CD14-positive monocyte (primary cell): ENCODE data around the gene ADK. TPM values are rescaled to one million over a fixed set of nuclear protein-coding genes. Genes with fewer than 3 reads are reported as not detected.

Experiments
- DNase-seq, 3 donors: peaks; one replicate each; pipeline ENCODE4 v3.0.0-alpha.2; 2011 to 2022
- H2AFZ ChIP-seq: 2 replicates; pipeline ENCODE4 v1.6.0; 2012; ENCODE audit warnings: mild to moderate bottlenecking, low read depth, low read length, inconsistent platforms; ENCODE audit not compliant: insufficient read depth, poor library complexity, severe bottlenecking
- H3K27ac ChIP-seq, 2 donors: 1 replicate in 1 of 2; 2 replicates in 1 of 2; pipeline ENCODE4 v1.5.1; 2012 to 2013; ENCODE audit warnings: low read length in 2 of 2, control low read depth in 1 of 2, inconsistent platforms in 1 of 2, low read depth in 1 of 2, mild to moderate bottlenecking in 1 of 2
- H3K27me3 ChIP-seq, 2 donors: one replicate each; pipeline versions ENCODE4 v1.6.0 to v1.6.1; 2011 to 2013; ENCODE audit warnings: low read length in 2 of 2; ENCODE audit not compliant: control insufficient read depth in 2 of 2, insufficient read depth in 2 of 2
- H3K36me3 ChIP-seq, 2 donors: replicated peaks in 1 of 2; 1 replicate in 1 of 2; 2 replicates in 1 of 2; pipeline versions ENCODE4 v1.5.1 to v1.6.1; 2012 to 2013; ENCODE audit warnings: low read length in 2 of 2, control low read depth in 1 of 2, inconsistent platforms in 1 of 2, mild to moderate bottlenecking in 1 of 2; ENCODE audit not compliant: insufficient read depth in 2 of 2, control insufficient read depth in 1 of 2
- H3K4me1 ChIP-seq, 2 donors: 1 replicate in 1 of 2; 2 replicates in 1 of 2; pipeline versions ENCODE4 v1.5.1 to v1.6.1; 2012 to 2013; ENCODE audit warnings: low read length in 2 of 2, control low read depth in 1 of 2, inconsistent platforms in 1 of 2, mild to moderate bottlenecking in 1 of 2, moderate library complexity in 1 of 2; ENCODE audit not compliant: insufficient read depth in 2 of 2, control insufficient read depth in 1 of 2
- H3K4me2 ChIP-seq: replicated peaks from 2 replicates; pipeline ENCODE3; 2012; ENCODE audit warnings: low read length, moderate library complexity, mild to moderate bottlenecking; ENCODE audit not compliant: poor library complexity, severe bottlenecking; ENCODE audit errors: extremely low read depth
- H3K4me3 ChIP-seq, 3 experiments: fragments of 200-600 bp in 1 of 3; sonication (generic) in 1 of 3; replicated peaks in 1 of 3; 1 replicate in 2 of 3; 2 replicates in 1 of 3; pipeline ENCODE4 v1.5.1; 2011 to 2013; ENCODE audit warnings: low read length in 3 of 3, mild to moderate bottlenecking in 3 of 3, control low read depth in 2 of 3, low read depth in 2 of 3, inconsistent platforms in 1 of 3, moderate library complexity in 1 of 3
- H3K79me2 ChIP-seq: 2 replicates; pipeline ENCODE4 v1.6.0; 2012; ENCODE audit warnings: mild to moderate bottlenecking, control low read depth, inconsistent platforms, low read length, moderate library complexity; ENCODE audit not compliant: insufficient read depth
- H3K9ac ChIP-seq: 2 replicates; pipeline ENCODE4 v1.6.0; 2017; ENCODE audit warnings: low read length, mild to moderate bottlenecking; ENCODE audit not compliant: insufficient read depth, poor library complexity, severe bottlenecking
- H3K9me3 ChIP-seq, 2 donors: replicated peaks in 1 of 2; 1 replicate in 1 of 2; 2 replicates in 1 of 2; pipeline versions ENCODE4 v1.5.1 to v1.6.1; 2012 to 2013; ENCODE audit warnings: low read length in 2 of 2, control low read depth in 1 of 2; ENCODE audit not compliant: control insufficient read depth in 1 of 2, insufficient read depth in 1 of 2
- H4K20me1 ChIP-seq: 2 replicates; pipeline ENCODE4 v1.6.0; 2012; ENCODE audit warnings: mild to moderate bottlenecking, low read length, control low read depth, moderate library complexity; ENCODE audit not compliant: insufficient read depth
- H3K27ac Mint-ChIP-seq, 7 donors: one replicate each; pipeline ENCODE4 v1.8.0; 2020; ENCODE audit warnings: mild to moderate bottlenecking in 7 of 7, mixed read lengths in 7 of 7, moderate library complexity in 6 of 7, inconsistent platforms in 2 of 7
- H3K27me3 Mint-ChIP-seq, 3 donors: one replicate each; pipeline ENCODE4 v1.8.0; 2021 to 2022; ENCODE audit warnings: low read depth in 3 of 3, mild to moderate bottlenecking in 3 of 3, mixed read lengths in 3 of 3, moderate library complexity in 3 of 3, inconsistent platforms in 1 of 3
- H3K36me3 Mint-ChIP-seq, 2 donors: one replicate each; pipeline ENCODE4 v1.8.0; 2020; ENCODE audit warnings: mixed read lengths in 2 of 2, inconsistent platforms in 1 of 2, mild to moderate bottlenecking in 1 of 2
- H3K4me1 Mint-ChIP-seq: one replicate; pipeline ENCODE4 v1.8.0; 2020; ENCODE audit warnings: mild to moderate bottlenecking, mixed read lengths
- H3K4me3 Mint-ChIP-seq, 2 donors: one replicate each; pipeline ENCODE4 v1.8.0; 2020; ENCODE audit warnings: mild to moderate bottlenecking in 2 of 2, mixed read lengths in 2 of 2, moderate library complexity in 1 of 2
- H3K9me3 Mint-ChIP-seq, 7 donors: one replicate each; pipeline ENCODE4 v1.8.0; 2020 to 2022; ENCODE audit warnings: mixed read lengths in 7 of 7, mild to moderate bottlenecking in 6 of 7, moderate library complexity in 6 of 7, inconsistent platforms in 2 of 7
- WGBS: methylation state at CpG from one replicate; pipeline ENCODE4 v1.1.5; 2013; ENCODE audit warnings: missing lambda C conversion rate; ENCODE audit not compliant: insufficient coverage; 5-methylcytosine and 5-hydroxymethylcytosine counted together
- intact Hi-C, 2 donors: fragments of 100-400 bp; cut with micrococcal nuclease; formaldehyde crosslinking; loops; one replicate each; pipeline versions ENCODE4 v1.15.0 to v1.15.1; 2023
- polyA plus RNA-seq, 3 donors: library from polyadenylated mRNA; depleted of rRNA in 1 of 3; unstranded in 2 of 3; stranded (reverse) in 1 of 3; fragments of 300-500 nt in 2 of 3; fragments of >200 nt in 1 of 3; fragmentation: Illumina TruSeq in 2 of 3; gene quantifications; 1 replicate in 2 of 3; 2 replicates in 1 of 3; pipeline ENCODE4 v1.2.3, GENCODE V29; 2012 to 2021
- TF ChIP-seq, protein P1 (sequence below): fragments of 200-600 bp; IDR thresholded peaks from one replicate; pipeline ENCODE4 v1.8.0; 2022; ENCODE audit warnings: antibody characterized with exemption, mild to moderate bottlenecking

The ADK gene
- polyA plus RNA-seq, 3 donors: 6.4 to 38.2 (median 35.7) TPM

DNA sequence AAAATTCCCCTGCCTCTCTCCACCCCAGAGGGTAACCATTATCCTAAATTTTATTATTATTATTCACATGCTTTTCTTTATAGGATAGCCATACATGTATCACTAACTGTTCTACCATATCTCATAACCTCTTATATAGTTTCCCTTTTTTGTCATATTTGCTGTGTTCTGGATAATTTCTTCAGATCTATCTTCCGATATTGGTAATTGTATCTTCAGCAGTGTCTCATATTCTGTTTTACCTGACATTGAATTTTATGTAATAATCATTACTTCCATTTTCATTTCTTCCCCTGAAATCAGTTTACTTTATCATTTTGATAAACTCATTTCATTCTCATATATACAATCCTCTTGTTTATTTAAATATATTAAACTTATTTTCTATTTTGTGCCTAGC, 273.5 kb downstream of the ADK start:
- Mint-ChIP-seq H3K27me3 (peaks cover 0 to 2% (median 0%) of the 10 kb centered on the region in 3 donors), H3K9me3 (peaks cover 0 to 6% (median 5%) of the 10 kb centered on the region in 7 donors), H3K27ac (no peak overlapping the region), H3K4me3 (no peak overlapping the region), H3K4me1 (peaks cover 6% of the 10 kb centered on the region), H3K36me3 (peaks cover 14 to 20% of the 10 kb centered on the region in 2 donors)
- H3K27ac ChIP-seq: no peak overlapping the region
- H3K79me2 ChIP-seq: no peaks in the 10 kb centered on the region
- H3K9ac ChIP-seq: no peak overlapping the region
- H2AFZ ChIP-seq: no peak overlapping the region
- DNase-seq: no peak
- intact Hi-C loops: no loop called here
- no peak overlapping the region for H3K4me2 ChIP-seq
- H4K20me1 ChIP-seq: no peaks in the 10 kb centered on the region
- no peaks in the 10 kb centered on the region for H3K4me1 ChIP-seq
- no peaks in the 10 kb centered on the region for H3K36me3 ChIP-seq
- no peak overlapping the region for H3K4me3 ChIP-seq
- TF ChIP-seq, protein P1, sequence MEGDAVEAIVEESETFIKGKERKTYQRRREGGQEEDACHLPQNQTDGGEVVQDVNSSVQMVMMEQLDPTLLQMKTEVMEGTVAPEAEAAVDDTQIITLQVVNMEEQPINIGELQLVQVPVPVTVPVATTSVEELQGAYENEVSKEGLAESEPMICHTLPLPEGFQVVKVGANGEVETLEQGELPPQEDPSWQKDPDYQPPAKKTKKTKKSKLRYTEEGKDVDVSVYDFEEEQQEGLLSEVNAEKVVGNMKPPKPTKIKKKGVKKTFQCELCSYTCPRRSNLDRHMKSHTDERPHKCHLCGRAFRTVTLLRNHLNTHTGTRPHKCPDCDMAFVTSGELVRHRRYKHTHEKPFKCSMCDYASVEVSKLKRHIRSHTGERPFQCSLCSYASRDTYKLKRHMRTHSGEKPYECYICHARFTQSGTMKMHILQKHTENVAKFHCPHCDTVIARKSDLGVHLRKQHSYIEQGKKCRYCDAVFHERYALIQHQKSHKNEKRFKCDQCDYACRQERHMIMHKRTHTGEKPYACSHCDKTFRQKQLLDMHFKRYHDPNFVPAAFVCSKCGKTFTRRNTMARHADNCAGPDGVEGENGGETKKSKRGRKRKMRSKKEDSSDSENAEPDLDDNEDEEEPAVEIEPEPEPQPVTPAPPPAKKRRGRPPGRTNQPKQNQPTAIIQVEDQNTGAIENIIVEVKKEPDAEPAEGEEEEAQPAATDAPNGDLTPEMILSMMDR: no peak
- H3K27me3 ChIP-seq: no peaks in the 10 kb centered on the region
- WGBS: no CpG with 5 or more reads among the region's 1 CpG
- no peaks in the 10 kb centered on the region for H3K9me3 ChIP-seq

DNA sequence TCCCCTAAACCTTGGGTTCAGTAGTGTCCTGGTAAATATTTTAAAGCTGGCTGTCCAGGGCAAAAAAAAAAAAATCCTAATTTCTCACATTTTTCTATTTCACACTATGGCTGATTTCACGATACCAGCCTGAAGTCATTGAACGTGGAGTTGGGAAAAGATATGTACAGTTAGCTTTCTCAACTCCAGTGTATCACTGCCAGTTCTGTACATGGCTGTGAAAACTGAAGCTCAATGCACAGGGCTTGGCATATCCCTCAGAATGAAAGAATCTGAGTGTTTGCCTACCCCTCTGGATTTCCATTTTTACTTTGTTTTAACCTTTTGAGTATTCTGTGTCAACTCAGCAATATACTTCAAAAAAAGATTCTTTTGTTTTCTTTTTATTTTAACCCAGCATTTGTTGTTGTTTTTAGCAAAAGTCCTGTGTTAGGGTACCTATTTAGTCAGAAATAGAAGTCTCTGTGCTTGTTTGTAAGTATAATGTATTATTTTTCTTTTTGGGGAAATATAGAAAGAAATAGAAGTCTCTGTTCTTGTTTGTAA, 274.5 kb downstream of the ADK start:
- TF ChIP-seq, protein P1: no peak
- no peak overlapping the region for H3K9ac ChIP-seq
- H3K4me3 Mint-ChIP-seq: no peak overlapping the region
- no peak overlapping the region for H3K27ac ChIP-seq
- no peaks in the 10 kb centered on the region for H4K20me1 ChIP-seq
- no peak overlapping the region for H2AFZ ChIP-seq
- no peaks in the 10 kb centered on the region for H3K4me1 Mint-ChIP-seq
- no peak for DNase-seq
- H3K36me3 ChIP-seq: no peaks in the 10 kb centered on the region
- H3K27ac Mint-ChIP-seq: no peak overlapping the region
- no peaks in the 10 kb centered on the region for H3K27me3 ChIP-seq
- no peaks in the 10 kb centered on the region for H3K79me2 ChIP-seq
- no peaks in the 10 kb centered on the region for H3K9me3 ChIP-seq
- H3K9me3 Mint-ChIP-seq: peaks cover 0 to 6% (median 5%) of the 10 kb centered on the region in 7 donors
- peaks cover 15 to 20% of the 10 kb centered on the region in 2 donors for H3K36me3 Mint-ChIP-seq
- intact Hi-C loops: no loop called here
- no peaks in the 10 kb centered on the region for H3K4me1 ChIP-seq
- no peak overlapping the region for H3K4me3 ChIP-seq
- H3K4me2 ChIP-seq: no peak overlapping the region
- peaks cover 0 to 2% (median 0%) of the 10 kb centered on the region in 3 donors for H3K27me3 Mint-ChIP-seq
- no CpG with 5 or more reads among the region's 2 CpGs for WGBS
